Measurements from ENCODE around the gene MIP.

GRCh38 chr12:56431288-56431687 is 23.2 kb downstream of the MIP start:
- TF ChIP-seq POLR2A (IDR thresholded peaks at IDR 0.05) (no peak), CTCF (IDR thresholded peaks at IDR 0.05 in 4 of 5, conservative IDR thresholded peaks at IDR 0.05 in 1 of 5) (no peak)

All from gastrocnemius medialis (tissue), 4 donors.